Measurements from ENCODE around the gene NUP188. TPM values are rescaled to one million over a fixed set of nuclear protein-coding genes. Genes with fewer than 3 reads are reported as not detected.
A peak's percentile ranks its signal among the peaks of the same experiment; 100 is the strongest.

The NUP188 gene
- total and polyA plus RNA-seq, 2 of the 4 experiments (the other 2 are of a cell fraction): 53.0 to 59.1 TPM

- in situ Hi-C loops (cut with MboI; ENCODE audit: low sequenced_read_pairs) (no loop called here), dilution Hi-C loops (cut with HindIII; ENCODE audit: low sequenced_read_pairs, unreplicated experiment) (no loop called here), intact Hi-C loops (cut with micrococcal nuclease) (no loop called here)
- Histone ChIP-seq H2AK5ac (ENCODE audit: low read depth, low read length) (no peak overlapping the region), H3K79me1 (ENCODE audit: low read depth in 1 of 2, low read length in 2 of 2) (no peaks in the 10 kb centered on the region), H4K91ac (ENCODE audit: insufficient read depth, low read depth, low read length) (no peak overlapping the region), H4K5ac (ENCODE audit: low read depth, low read length) (no peak overlapping the region), H3K56ac (ENCODE audit: extremely low read depth, insufficient read depth, low read length) (no peak overlapping the region), H3K36me3 (ENCODE audit: control insufficient read depth, insufficient read depth, low read length) (no peaks in the 10 kb centered on the region), H2BK15ac (ENCODE audit: low read depth, low read length) (no peak overlapping the region), H2AK9ac (replicated peaks; ENCODE audit: low read depth, low read length, poor library complexity) (peak overlapping the region; percentile 28), H3K27ac (ENCODE audit: insufficient read depth, low read length) (no peak overlapping the region), H2AFZ (replicated peaks; ENCODE audit: low read length, poor library complexity) (no peak overlapping the region), H3K9me1 (ENCODE audit: insufficient read depth, low read length) (no peaks in the 10 kb centered on the region), H2BK5ac (ENCODE audit: low read depth, low read length, poor library complexity, severe bottlenecking) (no peak overlapping the region), H2BK20ac (ENCODE audit: low read depth, low read length) (no peak overlapping the region), H4K8ac (ENCODE audit: low read depth in 2 of 2, low read length in 2 of 2) (no peak overlapping the region), H3K9me3 (ENCODE audit: control insufficient read depth, insufficient read depth, low read length) (no peaks in the 10 kb centered on the region), H4K20me1 (ENCODE audit: insufficient read depth, low read length) (no peaks in the 10 kb centered on the region), H3K9ac (ENCODE audit: low read depth, low read length) (no peak overlapping the region), H2BK120ac (ENCODE audit: low read depth, low read length) (no peak overlapping the region), H3K14ac (replicated peaks; ENCODE audit: low read depth, low read length) (no peak overlapping the region), H3K18ac (ENCODE audit: low read depth, low read length) (no peak overlapping the region), H3K4me2 (ENCODE audit: low read depth, low read length) (no peak overlapping the region), H3K27me3 (ENCODE audit: control insufficient read depth, insufficient read depth, low read length) (no peaks in the 10 kb centered on the region), H3K4me3 (ENCODE audit: insufficient read depth, low read depth, low read length) (no peak overlapping the region), H3K23ac (ENCODE audit: low read depth, low read length) (no peak overlapping the region), H3K4ac (ENCODE audit: low read depth, low read length) (no peak overlapping the region), H3K4me1 (ENCODE audit: control insufficient read depth, insufficient read depth, low read length) (no peaks in the 10 kb centered on the region)
- TF ChIP-seq MXI1 (IDR thresholded peaks at IDR 0.05; ENCODE audit: borderline replicate concordance, low read depth, low read length) (no peak), CEBPB (IDR thresholded peaks at IDR 0.05; ENCODE audit: low read depth, low read length) (no peak), ELK1 (IDR thresholded peaks at IDR 0.05; ENCODE audit: borderline replicate concordance, low read depth, low read length) (no peak), RFX5 (IDR thresholded peaks at IDR 0.05; ENCODE audit: low read depth, low read length) (no peak), SMC3 (IDR thresholded peaks at IDR 0.05; ENCODE audit: low read depth, low read length) (no peak), MAZ (IDR thresholded peaks at IDR 0.05; ENCODE audit: borderline replicate concordance, low read depth, low read length) (no peak), CTCF (conservative IDR thresholded peaks at IDR 0.05; ENCODE audit: low read depth, low read length) (no peak), CHD1 (IDR thresholded peaks at IDR 0.05; ENCODE audit: low read depth, low read length) (no peak), RAD21 (IDR thresholded peaks at IDR 0.05; ENCODE audit: low read length) (no peak), USF2 (IDR thresholded peaks at IDR 0.05; ENCODE audit: low read depth, low read length) (no peak), BHLHE40 (IDR thresholded peaks at IDR 0.05; ENCODE audit: low read depth, low read length) (no peak), POLR2A (IDR thresholded peaks at IDR 0.05; ENCODE audit: low read depth, low read length) (no peak), NFE2L2 (IDR thresholded peaks at IDR 0.05; ENCODE audit: low read depth, low read length) (no peak), RCOR1 (IDR thresholded peaks at IDR 0.05; ENCODE audit: insufficient replicate concordance, low read length) (no peak), FOS (IDR thresholded peaks at IDR 0.05; ENCODE audit: low read depth, low read length) (no peak)
- no TSS peak for BruUV-seq (replicated peaks)
- CTCF ChIA-PET: interaction anchor here (0.6 kb wide), 1 partner anchor 64 kb away, joined by 3 read pairs; no protein-coding TSS in a partner anchor
- POLR2A ChIA-PET (ENCODE audit: unreplicated experiment): no interaction called here
- WGBS, 2 experiments (ENCODE audit: extremely low coverage in 2 of 2, insufficient read length in 1 of 2): 60% methylated on average over 1 of the region's 5 CpGs; no CpG with 5 or more reads in 1 of the 2 experiments
- DNase-seq (no peak), ATAC-seq (ENCODE audit: low read depth) (no peak)
Observed at GRCh38 chr9:128933731-128934130, 13.8 kb upstream of the NUP188 start.
